GM18499 (cell line): ENCODE measurements around the gene AFMID.
"Not testable (repeated sequence)": the region's sequence is repeated elsewhere in the genome, so short reads cannot be mapped to it uniquely, and the experiment has no call there.

Experiments
- ATAC-seq: cut with Tn5 transposase; IDR thresholded peaks from one replicate; pipeline ENCODE4 v1.9.1; 2021; ENCODE audit warnings: moderate number of reproducible peaks; ENCODE audit not compliant: insufficient read depth, unreplicated experiment

The AFMID gene

GRCh38 chr17:78214706-78215061 lies 27.5 kb downstream of the AFMID start:
- no peak for ATAC-seq

GRCh38 chr17:78219396-78220150 lies 32.4 kb downstream of the AFMID start:
- ATAC-seq = no peak

GRCh38 chr17:78223061-78223460 lies 35.9 kb downstream of the AFMID start:
- ATAC-seq = no peak

- ATAC-seq = no peak
Measured at GRCh38 chr17:78223765-78224164, 36.6 kb downstream of the AFMID start.

- ATAC-seq = no peak
Measured at GRCh38 chr17:78224231-78225087, 37.3 kb downstream of the AFMID start.

GRCh38 chr17:78225088-78225865 lies 38.1 kb downstream of the AFMID start:
- ATAC-seq = no peak

GRCh38 chr17:78226055-78226758 lies 39.0 kb downstream of the AFMID start:
- no peak for ATAC-seq

GRCh38 chr17:78226759-78227454 lies 39.7 kb downstream of the AFMID start:
- no peak for ATAC-seq

- ATAC-seq = no peak
Measured at GRCh38 chr17:78227455-78227916, 40.3 kb downstream of the AFMID start.

- no peak for ATAC-seq
Measured at GRCh38 chr17:78228176-78228575, 41.0 kb downstream of the AFMID start.

GRCh38 chr17:78230252-78230962 lies 43.2 kb downstream of the AFMID start:
- ATAC-seq = no peak

GRCh38 chr17:78230996-78231935 lies 44.1 kb downstream of the AFMID start, which contains the start of gene TMEM235:
TMEM235 (plus strand) TSS chr17:78231631; CDS start chr17:78232024, 393 bp downstream.
- no peak for ATAC-seq

GRCh38 chr17:78231991-78232858 lies 45.1 kb downstream of the AFMID start:
- no peak for ATAC-seq

GRCh38 chr17:78232859-78233173 lies 45.7 kb downstream of the AFMID start:
- no peak for ATAC-seq

- ATAC-seq = no peak
Measured at GRCh38 chr17:78233678-78234077, 46.5 kb downstream of the AFMID start.

GRCh38 chr17:78234261-78234865 lies 47.2 kb downstream of the AFMID start:
- no peak for ATAC-seq

- not testable (repeated sequence) for ATAC-seq
Measured at GRCh38 chr17:78235022-78235421, 47.9 kb downstream of the AFMID start.
